Astrocyte (in vitro differentiated cells and primary cell): Measurements from ENCODE around the gene SUGP2. TPM values are rescaled to one million over a fixed set of nuclear protein-coding genes. Genes with fewer than 3 reads are reported as not detected.

ENCODE experiments used
- DNase-seq: peaks from one replicate; pipeline ENCODE4 v3.0.0-alpha.2; 2010; ENCODE audit warnings: low read depth
- FAIRE-seq: peaks from 2 replicates; lab custom pipeline; 2011; peaks lifted over from hg19 to GRCh38; lab: Jason Lieb, UNC
- H2AFZ ChIP-seq: 2 replicates; pipeline ENCODE4 v1.6.0; 2012; ENCODE audit warnings: low read depth, low read length, inconsistent platforms
- H3K27ac ChIP-seq: 2 replicates; pipeline ENCODE4 v1.5.1; 2011; ENCODE audit warnings: low read depth, low read length, inconsistent platforms
- H3K27me3 ChIP-seq: 2 replicates; pipeline ENCODE4 v1.6.0; 2011; ENCODE audit warnings: low read length, inconsistent platforms; ENCODE audit not compliant: insufficient read depth
- H3K36me3 ChIP-seq: 2 replicates; pipeline ENCODE4 v1.5.1; 2011; ENCODE audit warnings: low read length, inconsistent platforms; ENCODE audit not compliant: insufficient read depth
- H3K4me1 ChIP-seq: 2 replicates; pipeline ENCODE4 v1.5.1; 2011; ENCODE audit warnings: low read length, inconsistent platforms; ENCODE audit not compliant: insufficient read depth
- H3K4me2 ChIP-seq: 2 replicates; pipeline ENCODE4 v1.6.0; 2012; ENCODE audit warnings: low read length, inconsistent platforms
- H3K4me3 ChIP-seq: 2 replicates; pipeline ENCODE4 v1.5.1; 2011; ENCODE audit warnings: low read depth, mild to moderate bottlenecking, low read length, inconsistent platforms; ENCODE audit not compliant: insufficient read depth
- H3K79me2 ChIP-seq: 2 replicates; pipeline ENCODE4 v1.6.0; 2012; ENCODE audit warnings: mild to moderate bottlenecking, low read length, inconsistent platforms; ENCODE audit not compliant: insufficient read depth
- H3K9ac ChIP-seq: 2 replicates; pipeline ENCODE4 v1.6.0; 2012; ENCODE audit warnings: mild to moderate bottlenecking, low read length, inconsistent platforms
- H3K9me3 ChIP-seq: 2 replicates; pipeline ENCODE4 v1.5.1; 2012; ENCODE audit warnings: low read depth, mild to moderate bottlenecking, low read length, inconsistent platforms; ENCODE audit not compliant: insufficient read depth
- H4K20me1 ChIP-seq: 2 replicates; pipeline ENCODE4 v1.6.0; 2012; ENCODE audit warnings: low read length, inconsistent platforms; ENCODE audit not compliant: insufficient read depth
- H3K27ac Mint-ChIP-seq: one replicate; pipeline ENCODE4 v1.8.0; 2021; ENCODE audit warnings: mild to moderate bottlenecking, mixed read lengths; ENCODE audit not compliant: unreplicated experiment
- H3K27me3 Mint-ChIP-seq: one replicate; pipeline ENCODE4 v1.8.0; 2021; ENCODE audit warnings: low read depth, mixed read lengths; ENCODE audit not compliant: unreplicated experiment
- H3K36me3 Mint-ChIP-seq: one replicate; pipeline ENCODE4 v1.8.0; 2021; ENCODE audit warnings: low read depth, mixed read lengths; ENCODE audit not compliant: unreplicated experiment
- H3K4me1 Mint-ChIP-seq: one replicate; pipeline ENCODE4 v1.8.0; 2021; ENCODE audit warnings: low read depth, mixed read lengths; ENCODE audit not compliant: unreplicated experiment
- H3K4me3 Mint-ChIP-seq: one replicate; pipeline ENCODE4 v1.8.0; 2021; ENCODE audit warnings: mild to moderate bottlenecking, moderate library complexity, mixed read lengths; ENCODE audit not compliant: unreplicated experiment
- H3K9me3 Mint-ChIP-seq: one replicate; pipeline ENCODE4 v1.8.0; 2021; ENCODE audit warnings: mild to moderate bottlenecking, mixed read lengths; ENCODE audit not compliant: unreplicated experiment
- EZH2 ChIP-seq: IDR thresholded peaks from 2 replicates; pipeline ENCODE4 v1.6.1; 2012; ENCODE audit warnings: mild to moderate bottlenecking, low read length, inconsistent platforms; ENCODE audit not compliant: insufficient read depth
- total RNA-seq: library from RNA; stranded (reverse); gene quantifications from 2 replicates; pipeline ENCODE4 v1.2.1, GENCODE V29; 2021
- TF ChIP-seq, protein P1 (sequence below): IDR thresholded peaks from 2 replicates; pipeline ENCODE4 v1.5.1; 2011; ENCODE audit warnings: low read depth, mild to moderate bottlenecking, inconsistent platforms, low read length, moderate library complexity; ENCODE audit not compliant: insufficient read depth

Gene SUGP2
- total RNA-seq, 1 donor from 2014 or later, result 77.6 TPM

DNA sequence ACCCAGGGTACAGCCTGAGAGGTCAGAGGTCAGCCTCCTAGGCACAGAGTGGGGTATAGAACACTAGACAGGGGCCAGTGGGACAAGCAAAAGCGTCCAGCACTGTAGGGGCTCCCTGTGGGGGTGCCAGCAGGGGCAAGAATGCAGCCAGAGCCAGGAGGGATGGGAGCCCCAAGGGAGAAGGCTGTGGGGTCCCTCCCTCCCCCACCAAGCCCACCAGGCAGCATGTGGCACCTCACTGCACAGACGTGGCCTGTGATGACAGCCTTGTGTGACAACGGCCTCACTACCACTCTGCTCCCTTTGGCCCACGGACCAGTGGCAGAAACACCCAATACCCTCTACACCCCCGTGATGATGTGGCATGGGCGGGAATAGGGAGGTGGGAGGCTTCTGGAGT, 10.2 kb upstream of the SUGP2 start:
- Mint-ChIP-seq H3K36me3 (peaks cover 13% of the 10 kb centered on the region), H3K4me1 (no peaks in the 10 kb centered on the region), H3K27ac (no peak overlapping the region), H3K27me3 (no peaks in the 10 kb centered on the region), H3K4me3 (no peak overlapping the region), H3K9me3 (no peaks in the 10 kb centered on the region)
- Histone ChIP-seq H3K27ac (no peak overlapping the region), H3K4me3 (no peak overlapping the region), H2AFZ (no peak overlapping the region), H3K4me2 (no peak overlapping the region), H3K36me3 (peaks cover 14% of the 10 kb centered on the region), H3K79me2 (peaks cover 43% of the 10 kb centered on the region), H4K20me1 (peaks cover 48% of the 10 kb centered on the region), H3K27me3 (no peaks in the 10 kb centered on the region), H3K9ac (no peak overlapping the region), H3K4me1 (no peaks in the 10 kb centered on the region), H3K9me3 (no peaks in the 10 kb centered on the region)
- no peak for TF ChIP-seq EZH2
- TF ChIP-seq, protein P1, sequence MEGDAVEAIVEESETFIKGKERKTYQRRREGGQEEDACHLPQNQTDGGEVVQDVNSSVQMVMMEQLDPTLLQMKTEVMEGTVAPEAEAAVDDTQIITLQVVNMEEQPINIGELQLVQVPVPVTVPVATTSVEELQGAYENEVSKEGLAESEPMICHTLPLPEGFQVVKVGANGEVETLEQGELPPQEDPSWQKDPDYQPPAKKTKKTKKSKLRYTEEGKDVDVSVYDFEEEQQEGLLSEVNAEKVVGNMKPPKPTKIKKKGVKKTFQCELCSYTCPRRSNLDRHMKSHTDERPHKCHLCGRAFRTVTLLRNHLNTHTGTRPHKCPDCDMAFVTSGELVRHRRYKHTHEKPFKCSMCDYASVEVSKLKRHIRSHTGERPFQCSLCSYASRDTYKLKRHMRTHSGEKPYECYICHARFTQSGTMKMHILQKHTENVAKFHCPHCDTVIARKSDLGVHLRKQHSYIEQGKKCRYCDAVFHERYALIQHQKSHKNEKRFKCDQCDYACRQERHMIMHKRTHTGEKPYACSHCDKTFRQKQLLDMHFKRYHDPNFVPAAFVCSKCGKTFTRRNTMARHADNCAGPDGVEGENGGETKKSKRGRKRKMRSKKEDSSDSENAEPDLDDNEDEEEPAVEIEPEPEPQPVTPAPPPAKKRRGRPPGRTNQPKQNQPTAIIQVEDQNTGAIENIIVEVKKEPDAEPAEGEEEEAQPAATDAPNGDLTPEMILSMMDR, result no peak
- FAIRE-seq (no peak), DNase-seq (no peak)

DNA sequence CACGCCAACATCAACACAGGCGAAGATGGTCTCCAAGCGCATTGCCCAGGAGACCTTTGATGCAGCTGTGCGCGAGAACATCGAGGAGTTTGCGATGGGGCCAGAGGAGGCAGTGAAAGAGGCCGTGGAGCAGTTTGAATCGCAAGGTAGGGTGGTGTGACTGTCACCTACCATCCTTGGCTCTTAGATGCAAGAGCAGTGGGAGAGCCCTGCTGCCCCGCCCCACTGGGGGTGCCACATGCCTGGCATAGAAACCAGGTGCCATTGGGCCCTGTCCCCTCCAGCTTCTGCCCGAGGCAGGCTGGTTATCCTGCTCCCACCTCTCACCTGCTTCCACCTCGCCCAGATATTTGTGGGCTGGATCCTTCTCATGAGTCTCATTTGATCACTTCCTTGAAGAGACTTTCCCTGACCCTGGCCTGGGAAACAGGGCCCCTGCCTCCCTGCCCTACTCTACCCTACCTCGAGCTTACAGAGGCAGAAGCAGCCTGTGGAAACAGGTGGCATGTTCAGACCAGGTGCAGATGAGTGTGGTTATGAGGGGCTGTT, 9.5 kb upstream of the SUGP2 start:
- H3K9ac ChIP-seq, result no peak overlapping the region
- TF ChIP-seq EZH2, result no peak
- TF ChIP-seq, protein P1, result no peak
- no peak for DNase-seq
- H3K4me2 ChIP-seq, result no peak overlapping the region
- Mint-ChIP-seq H3K36me3 (peaks cover 13% of the 10 kb centered on the region), H3K9me3 (no peaks in the 10 kb centered on the region), H3K27ac (no peak overlapping the region), H3K27me3 (no peaks in the 10 kb centered on the region), H3K4me1 (no peaks in the 10 kb centered on the region), H3K4me3 (no peak overlapping the region)
- H3K4me3 ChIP-seq, result no peak overlapping the region
- H3K27ac ChIP-seq, result no peak overlapping the region
- H2AFZ ChIP-seq, result no peak overlapping the region
- peaks cover 14% of the 10 kb centered on the region for H3K36me3 ChIP-seq
- H3K4me1 ChIP-seq, result no peaks in the 10 kb centered on the region
- no peaks in the 10 kb centered on the region for H3K27me3 ChIP-seq
- H3K9me3 ChIP-seq, result no peaks in the 10 kb centered on the region
- H4K20me1 ChIP-seq, result peaks cover 48% of the 10 kb centered on the region
- FAIRE-seq, result no peak
- peaks cover 49% of the 10 kb centered on the region for H3K79me2 ChIP-seq

DNA sequence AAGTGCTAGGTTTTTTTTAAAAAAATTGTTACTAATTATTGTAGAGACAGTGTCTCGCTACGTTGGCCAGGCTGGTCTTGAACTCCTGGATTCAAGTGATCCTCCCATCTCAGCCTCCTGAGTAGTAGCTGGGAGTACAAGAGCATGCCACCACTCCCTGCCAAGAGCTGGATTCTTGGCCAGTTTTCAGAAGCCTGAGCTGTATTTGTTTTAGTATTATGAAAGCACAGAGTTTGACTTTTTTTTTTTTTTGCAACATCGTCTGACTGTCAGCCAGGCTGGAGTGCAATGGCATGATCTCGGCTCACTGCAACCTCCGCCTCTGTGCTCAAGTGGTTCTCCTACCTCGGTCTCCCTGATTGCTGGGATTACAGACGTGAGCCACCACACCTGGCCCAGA, 7.1 kb upstream of the SUGP2 start:
- no peaks in the 10 kb centered on the region for H3K4me1 ChIP-seq
- no peak overlapping the region for H3K27ac ChIP-seq
- H3K36me3 ChIP-seq, result peaks cover 7% of the 10 kb centered on the region
- Mint-ChIP-seq H3K9me3 (peaks cover 2% of the 10 kb centered on the region), H3K36me3 (peaks cover 20% of the 10 kb centered on the region), H3K4me3 (no peak overlapping the region), H3K27ac (no peak overlapping the region), H3K4me1 (peaks cover 3% of the 10 kb centered on the region), H3K27me3 (no peaks in the 10 kb centered on the region)
- no peak overlapping the region for H3K9ac ChIP-seq
- peaks cover 61% of the 10 kb centered on the region for H4K20me1 ChIP-seq
- no peak overlapping the region for H2AFZ ChIP-seq
- DNase-seq (peak; percentile 59), FAIRE-seq (no peak)
- peaks cover 72% of the 10 kb centered on the region for H3K79me2 ChIP-seq
- TF ChIP-seq EZH2, result no peak
- TF ChIP-seq, protein P1, result no peak
- H3K27me3 ChIP-seq, result no peaks in the 10 kb centered on the region
- H3K4me3 ChIP-seq, result no peak overlapping the region
- no peaks in the 10 kb centered on the region for H3K9me3 ChIP-seq
- H3K4me2 ChIP-seq, result no peak overlapping the region
